GM18520 (cell line): ENCODE measurements around the gene RGS3.

ENCODE experiments used
- ATAC-seq: cut with Tn5 transposase; IDR thresholded peaks from one replicate; pipeline ENCODE4 v1.9.1; 2021; ENCODE audit not compliant: unreplicated experiment

Gene RGS3

GRCh38 chr9:113614843-113615648 lies 151.5 kb downstream of the RGS3 start:
- ATAC-seq: no peak

- no peak for ATAC-seq
Measured at GRCh38 chr9:113616116-113616515, 152.6 kb downstream of the RGS3 start.

- ATAC-seq: no peak
Measured at GRCh38 chr9:113616621-113617496, 153.3 kb downstream of the RGS3 start.

- ATAC-seq: no peak
Measured at GRCh38 chr9:113617550-113617949, 154.0 kb downstream of the RGS3 start.

- ATAC-seq: no peak
Measured at GRCh38 chr9:113618836-113619490, 155.4 kb downstream of the RGS3 start.

GRCh38 chr9:113619491-113620376 lies 156.2 kb downstream of the RGS3 start:
- no peak for ATAC-seq

- ATAC-seq: no peak
Measured at GRCh38 chr9:113620377-113621161, 157.0 kb downstream of the RGS3 start.

- no peak for ATAC-seq
Measured at GRCh38 chr9:113621309-113621791, 157.8 kb downstream of the RGS3 start.

GRCh38 chr9:113621980-113622379 lies 158.5 kb downstream of the RGS3 start:
- ATAC-seq: no peak

GRCh38 chr9:113622600-113623400 lies 159.3 kb downstream of the RGS3 start:
- ATAC-seq: peak; percentile 79

- no peak for ATAC-seq
Measured at GRCh38 chr9:113623851-113624485, 160.4 kb downstream of the RGS3 start.

- ATAC-seq: no peak
Measured at GRCh38 chr9:113624721-113625120, 161.2 kb downstream of the RGS3 start.

GRCh38 chr9:113625486-113625885 lies 162.0 kb downstream of the RGS3 start:
- ATAC-seq: no peak

GRCh38 chr9:113626735-113627495 lies 163.4 kb downstream of the RGS3 start:
- ATAC-seq: no peak

- no peak for ATAC-seq
Measured at GRCh38 chr9:113628621-113629020, 165.1 kb downstream of the RGS3 start.

GRCh38 chr9:113630386-113631136 lies 167.0 kb downstream of the RGS3 start:
- ATAC-seq: no peak
